ENCODE measurements around the gene RUNX1.
A peak's percentile ranks its signal among the peaks of the same experiment; 100 is the strongest.

Gene RUNX1

DNA sequence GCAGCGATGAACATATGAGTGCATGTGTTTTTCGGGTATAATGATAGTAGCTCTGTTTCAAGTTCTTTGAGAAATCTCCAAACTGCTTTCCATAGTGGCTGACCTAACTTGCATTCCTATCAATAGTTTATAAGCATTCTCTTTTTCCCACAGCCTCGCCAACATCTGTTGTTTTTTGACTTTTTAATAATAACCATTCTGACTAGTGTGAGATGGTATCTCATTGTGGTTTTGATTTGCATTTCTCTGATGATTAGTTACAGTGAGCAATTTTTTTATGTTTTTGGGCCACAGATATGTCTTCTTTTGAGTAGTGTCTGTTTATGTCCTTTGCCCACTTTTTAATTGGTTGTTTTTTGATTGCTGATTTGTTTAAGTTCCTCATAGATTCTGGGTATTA lies 10.6 kb upstream of the RUNX1 start:
- no peak for DNase-seq (ENCODE audit: low spot score)

DNA sequence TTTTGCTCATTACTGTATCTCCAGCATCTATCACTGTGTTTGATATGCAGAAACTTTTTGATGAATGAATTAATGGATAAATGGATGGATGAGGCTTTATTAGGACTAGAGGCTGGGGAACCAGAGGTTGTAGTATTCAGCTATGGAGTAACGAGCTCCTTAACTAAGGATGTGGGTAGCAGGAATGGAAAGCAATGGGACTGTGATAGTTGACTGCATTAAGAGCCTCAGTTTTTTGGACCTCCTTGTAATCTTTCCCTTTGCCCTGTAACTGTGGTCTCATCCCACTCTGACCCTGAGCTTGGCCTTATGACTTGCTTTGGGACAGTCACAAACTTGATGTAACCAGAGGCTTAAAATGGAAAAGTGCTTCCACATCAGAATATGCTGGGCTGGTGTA lies 9.0 kb upstream of the RUNX1 start:
- no peak for DNase-seq (ENCODE audit: low spot score)

DNA sequence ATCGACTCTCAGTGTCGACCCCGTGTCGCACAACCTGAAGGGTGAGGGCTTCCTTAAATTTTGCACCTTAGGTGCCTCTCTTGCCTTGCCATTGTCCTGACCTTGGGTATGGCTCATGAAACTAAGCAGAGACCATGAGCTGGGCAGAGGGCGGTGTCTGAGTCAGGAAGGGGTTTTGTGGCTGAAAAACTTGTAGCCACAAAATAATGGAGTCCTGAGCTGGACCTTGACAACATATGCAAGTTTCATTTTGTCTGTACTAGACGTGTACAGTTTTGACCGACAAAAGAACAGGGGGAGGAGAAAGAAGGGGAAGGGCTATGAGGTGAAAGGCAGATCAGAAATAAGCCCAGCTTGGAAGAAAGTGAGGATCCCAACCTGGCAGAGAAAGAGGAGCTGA lies 8.3 kb upstream of the RUNX1 start:
- no peak for DNase-seq (ENCODE audit: low spot score)

DNA sequence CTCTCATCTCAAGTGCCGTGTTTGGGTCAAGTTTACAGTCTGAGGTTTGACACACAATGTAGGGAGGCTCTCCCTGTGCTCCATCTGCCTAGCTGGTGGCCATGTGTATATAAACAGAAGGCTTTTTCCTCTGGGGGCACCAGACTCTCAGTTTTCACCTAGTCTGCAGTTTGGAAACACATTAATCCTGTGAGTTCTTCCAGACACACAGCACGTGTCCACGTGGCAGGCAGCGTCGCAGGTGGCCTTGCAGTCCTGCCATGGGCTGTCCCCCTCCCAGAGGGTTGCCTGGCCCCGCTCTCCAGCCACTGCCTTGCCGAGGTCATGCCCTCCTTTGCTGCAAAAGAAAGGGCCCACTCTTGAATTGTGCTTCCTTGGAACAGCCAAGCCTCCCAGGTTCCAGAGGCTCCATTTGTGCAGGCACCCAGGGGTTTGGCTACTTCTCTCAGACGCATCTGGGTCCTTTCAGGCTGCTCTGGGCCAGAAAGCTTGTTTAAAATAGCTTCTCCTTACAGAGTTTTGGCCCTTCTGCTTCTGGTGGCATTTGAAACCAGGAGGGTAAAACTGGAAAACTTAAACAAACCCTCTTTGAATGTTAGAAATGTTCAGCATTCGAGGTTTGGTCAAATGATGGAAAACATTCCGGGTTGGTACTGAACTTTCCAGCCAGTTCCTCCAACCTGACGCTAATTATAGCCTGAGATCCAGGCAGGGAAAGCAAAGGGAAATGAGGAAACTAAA lies 4.4 kb upstream of the RUNX1 start:
- peak; percentile 44 for DNase-seq (ENCODE audit: low spot score)

DNA sequence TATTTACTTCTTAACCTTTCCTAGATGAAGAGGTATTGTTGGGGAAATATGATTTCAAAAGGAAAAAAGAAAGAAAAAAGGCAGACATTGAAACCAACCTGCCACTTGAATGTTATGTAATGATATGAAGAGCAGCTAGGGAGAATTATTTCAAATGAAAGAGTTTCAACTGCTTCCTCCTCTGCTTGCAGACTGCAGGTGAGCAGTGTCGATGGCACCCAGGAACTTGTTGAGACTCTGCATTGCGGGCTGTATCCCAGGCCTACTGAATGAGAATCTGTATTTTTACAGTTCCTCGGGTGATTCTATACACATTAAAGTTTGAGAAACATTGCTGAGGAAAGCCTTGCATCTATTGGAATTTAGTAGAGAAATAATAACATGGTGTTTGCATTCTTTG lies 3.7 kb upstream of the RUNX1 start:
- no peak for DNase-seq (ENCODE audit: low spot score)

DNA sequence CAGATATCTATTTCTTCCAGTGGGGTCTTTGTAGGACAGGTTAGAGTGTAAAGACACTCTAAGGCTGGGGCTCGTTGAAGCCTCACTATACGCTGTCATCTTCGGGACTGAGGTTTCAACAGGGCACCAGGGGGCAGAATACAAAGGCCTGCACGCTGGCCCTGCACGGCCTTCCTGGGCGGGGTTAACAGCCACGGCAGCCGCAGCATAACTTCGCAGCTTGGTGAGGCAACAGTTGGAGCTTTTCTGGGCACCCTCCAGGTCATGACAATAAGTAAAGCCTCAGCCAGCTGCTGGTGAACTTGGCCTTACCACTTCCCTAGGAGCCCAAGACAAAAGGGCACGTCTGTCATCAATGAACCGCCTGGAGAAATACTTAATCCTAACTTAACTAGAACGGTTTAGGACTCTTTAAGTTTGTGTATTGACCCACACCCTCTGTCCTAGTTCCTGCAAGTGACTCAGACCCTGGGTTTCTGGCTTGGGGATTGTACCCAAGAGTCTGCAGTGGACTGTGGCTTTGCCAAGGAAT lies 2.3 kb upstream of the RUNX1 start:
- DNase-seq (ENCODE audit: low spot score), result peak; percentile 94

DNA sequence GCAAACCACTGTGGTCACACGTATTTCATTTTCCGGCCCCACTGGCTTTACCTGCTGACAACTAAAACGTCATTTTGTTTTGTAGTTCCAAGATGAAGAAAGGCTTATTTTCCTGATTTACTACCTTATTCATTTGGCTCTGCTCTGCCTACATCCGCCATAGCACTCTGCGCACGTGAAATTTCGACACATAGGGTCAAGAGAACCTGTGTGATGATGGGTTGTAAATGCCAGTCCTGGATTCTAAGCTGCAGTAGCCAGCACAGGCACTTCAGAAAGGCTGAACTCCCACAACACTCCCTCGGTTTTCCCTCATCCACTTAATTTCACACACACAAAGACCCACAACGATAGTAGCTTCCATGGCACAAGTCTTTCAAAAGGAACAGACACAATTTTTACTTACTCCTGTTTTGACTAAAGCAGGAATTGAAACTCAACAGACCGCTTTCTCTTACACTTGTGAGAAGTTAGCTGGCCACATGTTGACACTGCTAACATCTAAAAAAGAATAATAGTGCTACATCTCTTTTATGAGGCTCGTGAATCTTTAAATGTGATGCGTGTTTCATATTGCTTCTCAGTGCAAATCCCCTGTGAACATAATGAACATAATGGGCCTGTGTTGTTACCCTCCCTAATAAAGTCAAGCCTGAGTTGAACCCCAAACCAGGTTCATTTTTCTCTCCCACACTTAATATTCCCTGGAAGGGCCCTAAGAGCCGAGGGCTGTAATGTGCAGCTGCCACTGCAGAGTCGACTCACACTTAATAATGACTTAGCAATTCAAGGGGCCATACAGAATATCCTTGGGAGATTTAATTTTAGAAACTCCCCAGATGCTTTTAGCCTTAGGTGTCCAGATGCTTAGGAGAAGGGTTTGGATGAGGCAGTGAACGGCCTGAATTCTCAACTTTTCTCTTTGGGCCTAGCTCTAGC lies 1.5 kb upstream of the RUNX1 start:
- no peak for DNase-seq (ENCODE audit: low spot score)

DNA sequence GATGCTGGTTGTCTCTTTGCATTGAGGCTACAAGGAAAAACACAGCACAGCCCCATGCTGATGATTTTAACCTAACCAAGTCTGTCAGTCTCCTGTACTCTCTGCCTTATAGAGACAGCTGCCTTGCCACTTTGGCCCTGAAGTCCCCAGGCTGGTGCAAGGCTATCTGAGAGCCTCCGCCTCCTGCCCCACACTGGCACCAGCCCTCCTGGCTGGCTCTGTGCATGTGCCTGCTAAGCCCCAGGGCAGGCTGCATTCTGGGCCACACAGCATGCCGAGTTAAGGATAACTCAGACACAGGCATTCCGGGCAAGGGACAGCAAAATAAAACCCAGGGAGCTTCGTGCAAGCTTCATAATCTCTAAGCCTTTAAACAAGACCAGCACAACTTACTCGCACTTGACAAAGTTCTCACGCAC lies 910 bp downstream of the RUNX1 start:
- peak; percentile 79 for DNase-seq (ENCODE audit: low spot score)

DNA sequence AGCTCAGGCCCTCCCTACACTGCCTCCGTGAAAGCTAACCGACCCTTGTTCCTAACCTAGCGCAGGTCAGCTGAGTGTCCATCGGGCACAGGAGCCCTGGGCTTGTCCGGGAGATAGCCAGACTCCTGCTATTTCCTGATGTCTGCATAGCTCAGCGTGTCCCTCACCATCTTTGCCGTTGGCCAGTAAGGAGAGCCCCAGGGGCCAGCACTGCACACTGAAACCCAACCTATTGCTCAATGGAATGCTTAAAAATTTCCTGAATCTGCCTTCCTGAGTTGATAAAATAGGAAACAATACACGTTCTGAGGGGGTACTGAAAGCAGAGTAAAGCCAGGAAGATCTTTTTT lies 2.2 kb downstream of the RUNX1 start:
- peak; percentile 48 for DNase-seq (ENCODE audit: low spot score)

DNA sequence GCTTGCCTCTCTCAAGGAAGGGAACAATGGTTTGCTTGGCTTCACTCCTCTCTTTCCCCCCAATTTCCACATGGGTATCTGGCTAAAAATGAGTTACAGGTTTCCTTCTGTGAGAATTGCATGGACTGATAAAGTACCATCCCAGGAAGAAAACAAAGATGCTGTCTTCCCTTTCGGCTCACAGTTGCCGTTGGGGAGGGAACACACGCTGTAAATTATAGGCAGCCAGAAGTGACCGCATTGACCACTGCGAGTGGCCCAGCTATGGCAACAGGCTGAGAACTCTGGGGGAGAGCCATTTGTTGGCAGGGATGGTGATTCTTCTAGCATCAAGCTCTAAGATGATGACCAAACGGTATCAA lies 2.9 kb downstream of the RUNX1 start:
- DNase-seq (ENCODE audit: low spot score), result no peak

DNA sequence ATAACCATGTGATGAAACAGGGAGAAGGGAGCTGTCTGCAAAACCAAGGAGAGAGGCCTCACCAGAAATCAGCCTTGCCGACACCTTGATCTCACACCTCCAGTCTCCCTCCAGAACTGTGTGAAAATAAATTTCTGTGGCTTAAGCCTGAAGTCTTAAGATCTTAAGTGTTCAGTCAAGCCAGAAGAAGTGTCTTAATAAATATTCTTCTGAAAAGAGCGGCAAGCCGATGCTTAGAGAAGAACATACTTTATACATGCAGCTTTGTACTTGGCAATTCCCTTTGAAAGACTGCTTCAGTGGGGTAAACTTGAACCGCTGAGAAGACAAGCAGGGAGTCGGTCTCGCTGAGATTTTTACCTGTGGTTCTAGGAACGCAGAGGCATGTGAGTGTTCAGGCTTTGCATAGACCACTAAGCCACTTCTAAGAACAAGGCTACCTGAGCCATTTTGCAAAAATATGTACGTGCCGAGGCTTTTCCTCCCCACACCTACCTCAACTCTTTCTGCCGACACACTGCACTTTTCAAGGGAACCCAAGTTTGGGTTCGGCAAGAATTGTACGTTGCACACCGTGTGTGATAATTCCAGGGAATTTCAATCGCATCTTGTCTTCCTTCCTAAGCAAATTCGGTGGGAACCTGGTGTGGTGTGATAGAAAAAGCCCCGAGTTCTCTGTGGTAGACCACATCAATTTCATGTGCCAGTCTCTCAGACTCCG lies 3.4 kb downstream of the RUNX1 start:
- no peak for DNase-seq (ENCODE audit: low spot score)

DNA sequence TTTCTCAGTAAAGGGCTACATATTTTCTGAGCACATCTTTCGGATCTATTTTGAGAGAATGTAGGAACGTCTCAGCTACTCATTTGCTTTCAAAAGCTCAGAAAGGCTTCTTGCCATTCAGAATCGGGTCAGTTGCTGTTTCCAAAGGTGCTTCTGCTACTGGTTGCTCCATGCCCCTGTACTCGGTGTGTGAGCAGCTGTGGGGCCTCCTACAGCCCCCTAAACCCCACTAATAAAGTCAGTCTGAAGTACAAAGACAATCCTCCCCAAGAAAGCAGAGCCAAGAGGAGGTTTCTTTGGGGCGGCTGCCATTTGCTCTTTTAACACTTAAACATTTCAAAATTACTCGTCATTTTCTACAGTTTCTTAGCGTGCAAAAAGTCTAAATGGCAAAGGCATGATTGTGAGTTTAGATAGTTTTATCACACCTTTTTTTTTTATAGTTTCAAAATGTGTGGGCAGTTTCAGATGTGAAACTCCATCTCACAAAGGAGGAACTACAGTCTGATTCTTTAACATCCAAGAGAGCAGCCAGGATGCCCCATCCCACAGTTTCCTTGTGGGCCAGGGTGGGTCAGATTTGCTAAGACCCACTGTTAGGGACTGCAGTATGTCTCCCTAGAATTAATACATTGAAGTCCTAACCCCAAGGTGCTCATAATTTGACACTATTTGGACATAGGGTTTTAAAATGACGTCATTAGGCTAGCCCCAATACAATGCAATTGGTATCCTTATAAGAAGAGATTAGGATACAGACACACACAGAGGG lies 4.1 kb downstream of the RUNX1 start:
- no peak for DNase-seq (ENCODE audit: low spot score)

DNA sequence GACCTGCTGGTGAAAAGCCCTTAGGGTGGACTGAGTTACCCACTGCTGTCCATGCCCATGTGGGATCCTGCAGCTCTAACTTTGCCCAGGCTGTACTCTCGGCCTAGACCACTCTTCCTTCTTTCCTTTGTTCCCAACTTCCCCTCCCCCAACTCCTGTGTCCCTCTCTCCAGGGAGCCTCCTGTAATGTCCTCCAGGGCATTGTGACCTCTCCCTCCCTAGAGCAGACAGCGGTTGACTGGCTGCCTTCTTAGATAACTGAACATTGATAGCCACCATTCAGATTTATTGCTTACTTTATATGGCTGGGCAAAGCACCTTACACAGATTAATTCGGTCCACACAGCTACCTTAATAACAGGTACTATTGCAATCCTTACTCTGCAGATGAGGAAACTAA lies 5.0 kb downstream of the RUNX1 start:
- DNase-seq (ENCODE audit: low spot score), result no peak

DNA sequence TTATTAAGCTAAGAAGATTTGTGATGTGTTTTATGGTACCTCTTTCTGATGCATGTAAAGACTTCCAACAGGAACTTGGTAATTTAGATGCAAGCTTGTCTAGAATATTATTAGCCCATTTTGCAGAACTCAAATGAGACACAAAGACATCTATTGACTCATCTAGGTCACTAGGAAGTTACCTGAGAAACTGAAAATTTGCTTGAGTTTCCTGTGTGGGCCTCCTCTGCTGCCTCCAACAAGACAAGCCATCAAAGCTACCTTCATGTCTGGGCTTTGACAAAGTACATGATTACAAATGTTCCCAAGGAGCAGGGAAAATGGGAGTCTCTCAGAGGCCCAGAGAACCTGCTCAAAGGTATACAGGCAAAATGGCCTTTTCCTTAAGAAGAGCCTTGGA lies 5.6 kb downstream of the RUNX1 start:
- no peak for DNase-seq (ENCODE audit: low spot score)

DNA sequence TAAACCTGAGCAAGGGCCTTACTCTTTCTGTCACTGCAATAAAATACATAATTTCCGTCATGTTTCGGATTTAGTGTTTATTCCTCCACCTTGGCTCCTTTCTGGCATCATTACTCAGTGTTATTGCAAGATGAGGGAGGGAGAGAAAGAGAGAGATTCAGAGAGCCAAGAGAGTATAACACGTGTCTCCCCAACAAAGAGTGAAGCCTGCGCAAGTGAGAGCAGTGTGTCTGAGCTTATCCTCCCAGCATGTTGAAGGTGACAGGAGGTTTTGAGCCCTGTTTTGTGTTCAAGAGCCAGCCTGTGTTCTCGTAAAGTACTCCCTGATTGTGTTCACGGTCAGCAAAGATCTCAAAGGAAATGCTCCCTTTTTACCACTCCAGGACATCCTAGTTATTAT lies 6.3 kb downstream of the RUNX1 start:
- DNase-seq (ENCODE audit: low spot score), result no peak

DNA sequence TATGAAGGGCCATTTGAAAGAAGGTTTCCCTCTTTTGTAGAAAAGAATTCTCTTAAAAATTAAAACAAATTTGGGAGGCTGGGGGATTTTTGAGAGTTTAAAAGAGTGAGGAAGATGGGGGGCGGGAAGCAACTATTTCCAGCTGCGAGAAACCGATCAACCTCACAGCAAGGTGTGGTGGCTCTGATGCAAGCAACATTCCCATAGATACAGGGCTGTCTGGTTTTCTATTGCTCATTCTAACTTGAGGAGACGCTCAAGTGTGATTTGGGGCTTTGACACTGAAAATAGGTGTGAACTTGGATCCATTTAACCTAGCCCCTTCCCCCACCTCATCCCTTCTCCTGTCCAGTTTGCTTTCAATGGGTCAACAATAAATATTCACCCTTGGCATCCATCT lies 7.2 kb downstream of the RUNX1 start:
- DNase-seq (ENCODE audit: low spot score), result no peak

DNA sequence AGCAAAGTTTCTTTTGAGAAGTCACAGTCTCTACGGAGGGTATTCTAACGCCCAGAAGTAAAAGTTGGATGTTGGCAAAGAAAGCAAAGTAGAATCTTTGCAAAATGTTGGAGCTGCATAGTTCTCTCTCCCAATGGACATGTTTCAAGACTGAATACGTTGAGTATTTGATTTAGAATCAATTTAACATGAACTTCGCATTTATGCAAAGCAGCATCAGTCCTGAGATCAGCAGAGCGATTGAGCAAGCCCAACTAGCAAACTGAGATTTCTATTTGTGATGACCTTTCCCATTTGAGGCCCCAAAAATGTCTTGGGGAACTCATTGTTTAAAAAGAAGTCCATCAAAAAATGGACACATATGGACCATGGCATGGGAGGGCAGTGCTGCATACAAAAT lies 8.0 kb downstream of the RUNX1 start:
- no peak for DNase-seq (ENCODE audit: low spot score)

DNA sequence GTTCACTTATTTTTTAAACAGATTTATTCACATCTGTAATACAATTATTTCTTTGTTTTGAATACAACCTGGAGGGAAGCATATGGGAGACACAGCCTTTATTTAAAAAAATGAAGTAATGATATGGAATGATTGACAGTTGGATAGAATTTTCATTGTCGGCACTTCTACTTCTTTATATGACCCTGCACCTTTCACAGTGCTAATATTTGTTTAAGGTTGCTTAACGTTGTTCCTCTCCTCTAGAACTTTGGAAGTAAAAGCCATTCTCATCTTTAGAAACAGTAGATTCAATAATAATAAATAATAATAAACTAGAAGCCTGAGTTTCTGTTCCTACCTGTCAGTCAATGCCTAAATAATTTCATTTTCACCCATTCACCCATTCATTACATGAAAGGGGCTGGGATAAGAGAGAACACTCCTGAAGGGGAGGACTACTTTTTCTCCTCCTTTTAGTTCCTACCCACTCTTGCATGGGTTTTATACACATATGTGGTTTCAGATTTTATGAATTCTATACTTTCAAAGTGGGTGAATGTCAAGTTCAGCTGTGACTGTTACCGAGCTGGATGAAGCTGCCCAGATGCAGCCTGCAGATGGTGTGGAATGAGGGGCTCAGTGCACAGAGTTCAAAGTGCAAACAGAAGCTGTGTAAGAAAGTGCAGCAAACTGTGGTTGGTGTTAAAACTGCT lies 9.4 kb downstream of the RUNX1 start:
- no peak for DNase-seq (ENCODE audit: low spot score)

DNA sequence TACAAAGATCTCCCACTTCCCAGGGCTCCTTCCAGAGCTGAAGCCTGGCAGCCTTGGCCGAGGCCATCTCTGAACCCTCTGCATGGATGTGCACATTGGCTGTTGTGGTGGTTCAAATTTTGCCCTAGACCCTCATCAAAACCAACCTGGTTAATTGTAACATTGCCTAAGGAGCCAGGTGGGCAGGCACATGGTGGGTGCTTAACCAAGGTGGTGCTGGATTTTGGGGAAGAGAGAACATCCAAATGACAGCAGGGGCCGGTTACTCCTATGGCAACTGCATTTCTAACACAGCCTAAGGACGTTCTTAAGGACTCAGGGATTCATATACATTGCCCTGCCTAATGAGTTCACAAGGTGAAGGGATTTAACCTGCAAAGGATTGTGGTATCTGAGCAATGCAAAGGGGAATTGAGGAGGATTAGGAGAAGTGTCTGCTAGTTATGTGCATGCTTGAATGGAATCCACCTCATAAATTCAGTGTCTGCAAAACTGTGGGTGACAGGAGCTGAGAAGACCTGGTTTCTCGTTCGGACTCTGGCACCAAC lies 10.3 kb downstream of the RUNX1 start:
- DNase-seq (ENCODE audit: low spot score), result no peak

DNA sequence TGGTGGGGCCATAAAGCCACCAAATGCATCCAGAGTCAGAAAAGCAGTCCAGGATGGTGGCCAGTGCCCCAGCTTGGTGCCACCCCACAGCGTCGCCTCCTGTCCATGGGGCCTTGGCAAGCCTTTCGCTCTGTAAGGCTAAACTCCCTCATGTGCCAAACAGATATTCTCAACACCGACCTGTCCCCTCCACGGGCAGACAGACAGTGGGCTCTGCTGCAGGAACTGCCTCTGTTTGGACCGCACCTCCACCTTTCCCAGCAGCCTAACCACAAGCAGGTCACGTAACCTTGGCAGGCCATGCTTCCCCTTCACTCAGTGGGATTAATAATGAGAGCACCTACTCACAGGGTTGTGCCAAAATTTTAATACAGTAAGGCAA lies 11.7 kb downstream of the RUNX1 start:
- no peak for DNase-seq (ENCODE audit: low spot score)
